A673 (cell line): ENCODE data around the gene TMEM183A. TPM values are rescaled to one million over a fixed set of nuclear protein-coding genes. Genes with fewer than 3 reads are reported as not detected.

Source experiments
- BruUV-seq: library from RNA; stranded (reverse); fragments of 400-500 nt; replicated peaks from 2 replicates; lab custom pipeline; 2021; lab: Mats Ljungman, UMichigan
- CTCF ChIA-PET: fragments of 300-600 bp; sonication (Branson Sonifier 250); formaldehyde crosslinking; loops from one replicate; lab custom pipeline; 2022; ENCODE audit warnings: antibody characterized with exemption; lab: Charles Lee
- POLR2A ChIA-PET: fragments of 300-600 bp; sonication (Branson Sonifier 250); formaldehyde crosslinking; loops from one replicate; lab custom pipeline; 2022; ENCODE audit warnings: antibody characterized with exemption; ENCODE audit not compliant: low non-redundant PET; lab: Charles Lee
- DNase-seq: peaks from one replicate; pipeline ENCODE4 v3.0.0-alpha.2; 2015; ENCODE audit warnings: low spot score
- H3K27ac ChIP-seq: fragments of 200-600 bp; sonication (generic); 2 replicates; pipeline ENCODE4 v1.5.1; 2016; ENCODE audit warnings: mixed run types, low read depth, mild to moderate bottlenecking, mixed read lengths, antibody characterized with exemption, low read length; ENCODE audit not compliant: poor library complexity, severe bottlenecking
- H3K27me3 ChIP-seq: fragments of 200-600 bp; sonication (generic); replicated peaks from 2 replicates; pipeline ENCODE4 v1.6.1; 2017; ENCODE audit warnings: mixed run types, low read depth, mild to moderate bottlenecking, mixed read lengths, antibody characterized with exemption, low read length; ENCODE audit not compliant: insufficient read depth, poor library complexity
- H3K36me3 ChIP-seq: fragments of 200-600 bp; sonication (generic); 2 replicates; pipeline ENCODE4 v1.6.1; 2016; ENCODE audit warnings: mixed run types, mild to moderate bottlenecking, mixed read lengths, antibody characterized with exemption, low read length; ENCODE audit not compliant: insufficient read depth, poor library complexity, severe bottlenecking
- H3K4me1 ChIP-seq: fragments of 200-600 bp; sonication (generic); 2 replicates; pipeline ENCODE4 v1.6.1; 2017; ENCODE audit warnings: mixed run types, mild to moderate bottlenecking, mixed read lengths, antibody characterized with exemption, low read length; ENCODE audit not compliant: insufficient read depth, poor library complexity, severe bottlenecking
- H3K4me3 ChIP-seq: fragments of 200-600 bp; sonication (generic); 2 replicates; pipeline ENCODE4 v1.5.1; 2016; ENCODE audit warnings: low read depth, mixed run types, mild to moderate bottlenecking, mixed read lengths, low read length; ENCODE audit not compliant: poor library complexity, severe bottlenecking
- H3K9me3 ChIP-seq: fragments of 200-600 bp; sonication (generic); 2 replicates; pipeline ENCODE4 v1.6.1; 2016; ENCODE audit warnings: mixed run types, low read depth, mild to moderate bottlenecking, mixed read lengths, antibody characterized with exemption, low read length; ENCODE audit not compliant: poor library complexity, severe bottlenecking
- CTCF ChIP-seq: fragments of 300-800, 200-600 bp; sonication (generic); conservative IDR thresholded peaks from 2 replicates; pipeline ENCODE4 v1.5.1; 2017; ENCODE audit warnings: low read depth, mild to moderate bottlenecking, antibody characterized with exemption, low read length, moderate library complexity, mixed read lengths
- EZH2 ChIP-seq: fragments of 200-600 bp; sonication (generic); IDR thresholded peaks from 2 replicates; pipeline ENCODE4 v1.6.1; 2017; ENCODE audit warnings: borderline replicate concordance, low read depth, mild to moderate bottlenecking, mixed read lengths, antibody characterized with exemption, low read length; ENCODE audit not compliant: poor library complexity, severe bottlenecking
- intact Hi-C: fragments of 100-400 bp; cut with micrococcal nuclease; formaldehyde crosslinking; loops from one replicate; pipeline ENCODE4 v1.10.0; 2022; ENCODE audit not compliant: unreplicated experiment
- total RNA-seq: library from RNA; stranded (reverse); gene quantifications from 2 replicates; pipeline ENCODE4 v1.2.3, GENCODE V29; 2021

Gene TMEM183A
- total RNA-seq, 1 experiment from 2014 or later, result 65.1 TPM

DNA sequence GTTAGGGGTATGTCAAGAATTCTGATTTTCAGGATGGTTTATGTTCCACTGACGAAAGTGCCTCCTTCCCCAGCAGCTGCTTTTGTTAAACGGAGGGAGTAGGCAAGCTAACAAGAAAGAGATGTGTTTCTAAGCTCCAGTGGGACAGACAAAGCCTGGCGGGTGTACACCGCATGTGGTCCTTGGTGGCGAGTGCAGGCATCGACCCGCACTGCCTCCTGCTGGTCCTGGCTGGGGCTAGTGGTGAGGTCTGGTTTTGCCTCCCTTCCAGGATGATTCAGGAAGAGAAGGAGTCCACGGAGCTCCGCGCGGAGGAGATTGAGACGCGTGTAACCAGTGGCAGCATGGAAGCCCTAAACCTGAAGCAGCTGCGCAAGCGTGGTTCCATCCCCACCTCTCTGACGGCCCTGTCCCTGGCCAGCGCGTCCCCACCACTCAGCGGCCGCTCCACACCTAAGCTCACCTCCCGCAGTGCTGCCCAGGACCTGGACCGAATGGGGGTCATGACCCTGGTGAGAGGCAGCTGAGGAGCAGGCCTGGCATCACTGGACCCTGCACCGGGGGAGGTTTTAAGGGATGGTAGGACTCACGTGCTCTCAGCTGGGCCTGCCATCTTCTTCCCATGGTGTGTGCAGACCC lies 48.1 kb downstream of the TMEM183A start:
- intact Hi-C loops, result no loop called here
- ChIA-PET CTCF (interaction anchor here (1.1 to 1.5 kb wide), 3 partner anchors 9 to 16 kb away, joined by 3 to 5 read pairs (median 3); no protein-coding TSS in a partner anchor), POLR2A (no interaction called here)
- Histone ChIP-seq H3K4me1 (peaks cover 9% of the 10 kb centered on the region), H3K27ac (no peak overlapping the region), H3K36me3 (no peaks in the 10 kb centered on the region), H3K9me3 (no peaks in the 10 kb centered on the region), H3K27me3 (no peaks in the 10 kb centered on the region), H3K4me3 (no peak overlapping the region)
- peak; percentile 44 for DNase-seq
- TF ChIP-seq EZH2 (no peak), CTCF (peak; percentile 39; the same call in 1 of the 2 replicates)
- no TSS peak for BruUV-seq

- H3K4me3 ChIP-seq, result no peak overlapping the region
- H3K36me3 ChIP-seq, result no peaks in the 10 kb centered on the region
- CTCF ChIA-PET, result no interaction called here
- intact Hi-C loops, result no loop called here
- BruUV-seq, result no TSS peak
- TF ChIP-seq CTCF, result no peak
- TF ChIP-seq EZH2, result no peak
- H3K27me3 ChIP-seq, result no peaks in the 10 kb centered on the region
- no peaks in the 10 kb centered on the region for H3K9me3 ChIP-seq
- peaks cover 9% of the 10 kb centered on the region for H3K4me1 ChIP-seq
- POLR2A ChIA-PET, result no interaction called here
- no peak overlapping the region for H3K27ac ChIP-seq
- DNase-seq, result no peak
Measured at GRCh38 chr1:203056012-203056411, 48.8 kb downstream of the TMEM183A start.

DNA sequence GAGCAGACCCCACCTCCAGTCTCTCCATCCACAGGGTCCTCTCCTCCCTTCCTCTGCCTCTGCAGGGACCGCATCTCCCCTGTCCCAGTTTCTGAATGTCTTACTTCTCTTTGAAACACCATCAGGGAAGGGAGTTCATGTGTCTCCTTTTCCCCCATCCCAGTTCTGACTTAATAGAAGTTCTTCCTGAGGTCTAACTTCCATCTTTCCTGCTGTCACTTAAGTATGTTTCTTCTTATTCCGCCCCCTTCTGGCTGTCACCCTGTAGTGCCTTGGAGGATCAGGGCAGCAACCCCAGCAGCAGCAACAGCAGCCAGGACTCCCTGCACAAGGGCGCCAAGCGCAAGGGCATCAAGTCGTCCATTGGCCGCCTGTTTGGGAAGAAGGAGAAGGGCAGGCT lies 49.3 kb downstream of the TMEM183A start:
- Histone ChIP-seq H3K27ac (no peak overlapping the region), H3K4me3 (no peak overlapping the region), H3K27me3 (no peaks in the 10 kb centered on the region), H3K4me1 (peaks cover 8% of the 10 kb centered on the region), H3K9me3 (no peaks in the 10 kb centered on the region), H3K36me3 (no peaks in the 10 kb centered on the region)
- TF ChIP-seq EZH2 (no peak), CTCF (peak; percentile 35; the same call in 1 of the 2 replicates)
- no TSS peak for BruUV-seq
- POLR2A ChIA-PET, result no interaction called here
- CTCF ChIA-PET, result no interaction called here
- DNase-seq, result no peak
- intact Hi-C loops, result no loop called here
